H9 (cell line): Measurements from ENCODE around the gene RPL28. TPM values are rescaled to one million over a fixed set of nuclear protein-coding genes. Genes with fewer than 3 reads are reported as not detected.

Experiments
- DNase-seq: peaks from one replicate; pipeline ENCODE4 v3.0.0-alpha.2; 2017
- H2AFZ ChIP-seq: one replicate; pipeline ENCODE4 v1.6.1; 2013; ENCODE audit warnings: mild to moderate bottlenecking, low read length, control low read depth, moderate library complexity
- H2AK5ac ChIP-seq: 2 replicates; pipeline ENCODE4 v1.6.1; 2013; ENCODE audit warnings: low read length, control low read depth, mixed read lengths; ENCODE audit not compliant: insufficient read length
- H2BK120ac ChIP-seq: one replicate; pipeline ENCODE4 v1.6.1; 2013; ENCODE audit warnings: low read depth, mild to moderate bottlenecking, low read length, control low read depth, inconsistent platforms; ENCODE audit not compliant: poor library complexity, severe bottlenecking
- H2BK12ac ChIP-seq: 2 replicates; pipeline ENCODE4 v1.6.1; 2013; ENCODE audit warnings: low read length, control low read depth, mixed read lengths, low read depth; ENCODE audit not compliant: insufficient read length
- H2BK15ac ChIP-seq: 2 replicates; pipeline ENCODE4 v1.6.1; 2013; ENCODE audit warnings: low read depth, low read length, control low read depth
- H2BK20ac ChIP-seq: one replicate; pipeline ENCODE4 v1.6.1; 2013; ENCODE audit warnings: low read depth, mild to moderate bottlenecking, low read length, control low read depth, inconsistent platforms; ENCODE audit not compliant: poor library complexity, severe bottlenecking
- H2BK5ac ChIP-seq: 2 replicates; pipeline ENCODE4 v1.6.1; 2013; ENCODE audit warnings: low read length, control low read depth, mixed read lengths; ENCODE audit not compliant: insufficient read length
- H3K14ac ChIP-seq: 2 replicates; pipeline ENCODE4 v1.6.1; 2013; ENCODE audit warnings: low read length, control low read depth; ENCODE audit not compliant: insufficient read depth
- H3K18ac ChIP-seq: 2 replicates; pipeline ENCODE4 v1.6.1; 2013; ENCODE audit warnings: low read depth, mild to moderate bottlenecking, mixed read lengths, low read length, control low read depth; ENCODE audit not compliant: insufficient read length
- H3K23ac ChIP-seq: 2 replicates; pipeline ENCODE4 v1.6.1; 2013; ENCODE audit warnings: low read length, control low read depth, mixed read lengths, low read depth; ENCODE audit not compliant: insufficient read length
- H3K23me2 ChIP-seq: 2 replicates; pipeline ENCODE4 v1.6.1; 2013; ENCODE audit warnings: low read depth, mild to moderate bottlenecking, mixed read lengths, low read length, control low read depth; ENCODE audit not compliant: insufficient read length, poor library complexity, severe bottlenecking
- H3K27ac ChIP-seq: 2 replicates; pipeline ENCODE4 v1.5.1; 2013; ENCODE audit warnings: low read length, control low read depth, mixed read lengths, low read depth; ENCODE audit not compliant: insufficient read length
- H3K27me3 ChIP-seq: 2 replicates; pipeline ENCODE4 v1.6.1; 2013; ENCODE audit warnings: low read length, control low read depth, inconsistent platforms; ENCODE audit not compliant: insufficient read depth
- H3K4ac ChIP-seq: 2 replicates; pipeline ENCODE4 v1.6.1; 2013; ENCODE audit warnings: low read depth, mild to moderate bottlenecking, control low read depth, inconsistent platforms, low read length, moderate library complexity
- H3K4me1 ChIP-seq: 2 replicates; pipeline ENCODE4 v1.6.1; 2013; ENCODE audit warnings: low read length, control low read depth, inconsistent platforms; ENCODE audit not compliant: insufficient read depth
- H3K4me2 ChIP-seq: 2 replicates; pipeline ENCODE4 v1.6.1; 2013; ENCODE audit warnings: low read length, control low read depth, mixed read lengths; ENCODE audit not compliant: insufficient read length, insufficient read depth
- H3K56ac ChIP-seq: 2 replicates; pipeline ENCODE4 v1.6.1; 2013; ENCODE audit warnings: low read depth, mild to moderate bottlenecking, mixed read lengths, low read length, control low read depth; ENCODE audit not compliant: insufficient read length
- H3K79me1 ChIP-seq: 2 replicates; pipeline ENCODE4 v1.6.1; 2013; ENCODE audit warnings: low read depth, mild to moderate bottlenecking, moderate library complexity, low read length, control low read depth, inconsistent platforms; ENCODE audit not compliant: insufficient read depth, poor library complexity, severe bottlenecking
- H3K79me2 ChIP-seq: 2 replicates; pipeline ENCODE4 v1.6.1; 2013; ENCODE audit warnings: low read length, control low read depth, inconsistent platforms; ENCODE audit not compliant: insufficient read depth
- H3K9ac ChIP-seq: 2 replicates; pipeline ENCODE4 v1.6.1; 2013; ENCODE audit warnings: low read length, control low read depth, mixed read lengths; ENCODE audit not compliant: insufficient read length; ENCODE audit errors: extremely low read depth
- H3K9me3 ChIP-seq: one replicate; pipeline ENCODE4 v1.6.1; 2013; ENCODE audit warnings: low read depth, low read length, inconsistent platforms; ENCODE audit not compliant: control insufficient read depth
- H3T11ph ChIP-seq: one replicate; pipeline ENCODE4 v1.6.1; 2013; ENCODE audit warnings: mild to moderate bottlenecking, low read length, control low read depth, inconsistent platforms
- H4K20me1 ChIP-seq: one replicate; pipeline ENCODE4 v1.6.1; 2013; ENCODE audit not compliant: control insufficient read depth, insufficient read length, insufficient read depth
- H4K5ac ChIP-seq: 2 replicates; pipeline ENCODE4 v1.6.1; 2013; ENCODE audit warnings: low read depth, mild to moderate bottlenecking, mixed read lengths, low read length, control low read depth; ENCODE audit not compliant: insufficient read length
- H4K8ac ChIP-seq: replicated peaks from 2 replicates; pipeline ENCODE4 v1.6.1; 2013; ENCODE audit warnings: low read length, control low read depth, mixed read lengths, low read depth; ENCODE audit not compliant: insufficient read length
- H4K91ac ChIP-seq: 2 replicates; pipeline ENCODE4 v1.6.1; 2013; ENCODE audit warnings: low read depth, mild to moderate bottlenecking, moderate library complexity, mixed read lengths, low read length, control low read depth; ENCODE audit not compliant: insufficient read length
- H3K27ac Mint-ChIP-seq, 3 experiments: 2 replicates in 2 of 3; 3 replicates in 1 of 3; pipeline ENCODE4 v1.8.0; 2020 to 2021; ENCODE audit warnings: mixed read lengths in 3 of 3, mild to moderate bottlenecking in 1 of 3, moderate library complexity in 1 of 3
- H3K27me3 Mint-ChIP-seq: 2 replicates; pipeline ENCODE4 v1.8.0; 2021; ENCODE audit warnings: low read depth, mild to moderate bottlenecking, moderate library complexity, mixed read lengths
- H3K36me3 Mint-ChIP-seq, 3 experiments: 2 replicates in 2 of 3; 3 replicates in 1 of 3; pipeline ENCODE4 v1.8.0; 2020 to 2021; ENCODE audit warnings: low read depth in 3 of 3, mixed read lengths in 3 of 3; ENCODE audit not compliant: insufficient read depth in 1 of 3
- H3K4me1 Mint-ChIP-seq, 2 experiments: 2 replicates each; pipeline ENCODE4 v1.8.0; 2020; ENCODE audit warnings: mixed read lengths in 2 of 2
- H3K4me3 Mint-ChIP-seq, 2 experiments: 2 replicates in 1 of 2; 3 replicates in 1 of 2; pipeline ENCODE4 v1.8.0; 2020 to 2021; ENCODE audit warnings: mild to moderate bottlenecking in 2 of 2, mixed read lengths in 2 of 2, moderate library complexity in 1 of 2
- H3K9me3 Mint-ChIP-seq, 2 experiments: 2 replicates in 1 of 2; 3 replicates in 1 of 2; pipeline ENCODE4 v1.8.0; 2020; ENCODE audit warnings: mild to moderate bottlenecking in 2 of 2, mixed read lengths in 2 of 2, moderate library complexity in 1 of 2
- CTCF ChIP-seq: fragments of 200-600 bp; sonication (generic); conservative IDR thresholded peaks from 3 replicates; pipeline ENCODE4 v1.8.0; 2021; ENCODE audit warnings: antibody characterized with exemption, mild to moderate bottlenecking
- WGBS: extraction: QIAGEN DNeasy Blood & Tissue Kit; methylation state at CpG from one replicate; pipeline ENCODE4 v1.1.7; 2013; ENCODE audit warnings: missing lambda C conversion rate, low lambda C conversion rate, mixed read lengths; ENCODE audit not compliant: insufficient read length; ENCODE audit errors: extremely low coverage; 5-methylcytosine and 5-hydroxymethylcytosine counted together
- total RNA-seq: library from RNA; stranded (reverse); gene quantifications from 2 replicates; pipeline ENCODE4 v1.2.1, GENCODE V29; 2021

Gene RPL28
- total RNA-seq, 1 experiment from 2014 or later, result 2,076 TPM

GRCh38 chr19:55442372-55442961, 56.7 kb downstream of the RPL28 start:
- no peak for TF ChIP-seq CTCF
- no peaks in the 10 kb centered on the region; a peak in 1 of 7 replicates for H3K36me3 Mint-ChIP-seq
- Histone ChIP-seq H3K4me2 (peak overlapping the region; percentile 69), H4K91ac (no peak overlapping the region), H2AK5ac (no peak overlapping the region), H3K27me3 (peaks cover 40% of the 10 kb centered on the region), H2BK20ac (no peak overlapping the region), H3K9me3 (no peaks in the 10 kb centered on the region), H3K4me1 (0 out of 2 replicates have a peak, but pooled peaks cover 2% of the 10 kb centered on the region), H4K20me1 (no peaks in the 10 kb centered on the region), H3K14ac (no peak overlapping the region), H2BK15ac (no peak overlapping the region), H2BK120ac (no peak overlapping the region), H2BK12ac (no peak overlapping the region), H3K79me2 (no peaks in the 10 kb centered on the region), H4K5ac (no peak overlapping the region), H3K23me2 (peaks cover 21% of the 10 kb centered on the region), H4K8ac (no peak overlapping the region), H3K79me1 (no peaks in the 10 kb centered on the region), H3K27ac (no peak overlapping the region), H3K4ac (no peak overlapping the region), H3K56ac (no peak overlapping the region), H3K18ac (no peak overlapping the region), H2BK5ac (no peak overlapping the region), H3T11ph (no peak overlapping the region), H2AFZ (no peak overlapping the region), H3K9ac (no peak overlapping the region), H3K23ac (no peak overlapping the region)
- peak; percentile 67 for DNase-seq
- peaks cover 13 to 30% of the 10 kb centered on the region in 2 experiments for H3K4me1 Mint-ChIP-seq
- WGBS, result no CpG with 5 or more reads among the region's 72 CpGs
- peaks cover 0 to 5% of the 10 kb centered on the region in 2 experiments; a peak in 3 of 5 replicates for H3K9me3 Mint-ChIP-seq
- no peak overlapping the region for H3K27ac Mint-ChIP-seq
- peaks cover 48% of the 10 kb centered on the region for H3K27me3 Mint-ChIP-seq
- H3K4me3 Mint-ChIP-seq, result peak overlapping the region; percentile 49 to 89
